A673 (cell line): Measurements from ENCODE around the gene SPECC1L.

ENCODE experiments used
- EZH2 ChIP-seq: fragments of 200-600 bp; sonication (generic); IDR thresholded peaks from 2 replicates; pipeline ENCODE4 v1.6.1; 2017; ENCODE audit warnings: borderline replicate concordance, low read depth, mild to moderate bottlenecking, mixed read lengths, antibody characterized with exemption, low read length; ENCODE audit not compliant: poor library complexity, severe bottlenecking
- TF ChIP-seq, protein P1 (sequence below): fragments of 300-800, 200-600 bp; sonication (generic); conservative IDR thresholded peaks from 2 replicates; pipeline ENCODE4 v1.5.1; 2017; ENCODE audit warnings: low read depth, mild to moderate bottlenecking, antibody characterized with exemption, low read length, moderate library complexity, mixed read lengths

DNA sequence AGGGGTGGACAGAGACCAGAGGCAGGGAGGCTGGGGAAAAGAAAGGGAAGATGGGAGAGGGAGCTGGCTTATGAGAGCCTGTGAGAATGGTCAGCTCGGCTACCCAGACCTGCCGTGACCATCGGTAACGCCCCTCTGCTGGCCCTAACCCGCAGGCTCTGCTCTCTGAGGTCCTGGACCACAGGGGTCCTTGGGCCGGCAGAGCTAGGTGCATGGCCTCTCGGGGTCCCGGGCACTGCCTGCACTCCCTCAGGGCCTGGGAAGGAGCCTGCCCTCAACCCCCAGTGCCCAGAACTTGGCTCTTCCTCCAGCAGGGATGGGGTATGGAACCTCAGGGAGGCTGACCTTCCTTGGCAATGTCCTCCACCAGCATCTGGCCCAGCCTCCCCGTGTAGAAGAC, 38.9 kb upstream of the SPECC1L start:
- TF ChIP-seq, protein P1, sequence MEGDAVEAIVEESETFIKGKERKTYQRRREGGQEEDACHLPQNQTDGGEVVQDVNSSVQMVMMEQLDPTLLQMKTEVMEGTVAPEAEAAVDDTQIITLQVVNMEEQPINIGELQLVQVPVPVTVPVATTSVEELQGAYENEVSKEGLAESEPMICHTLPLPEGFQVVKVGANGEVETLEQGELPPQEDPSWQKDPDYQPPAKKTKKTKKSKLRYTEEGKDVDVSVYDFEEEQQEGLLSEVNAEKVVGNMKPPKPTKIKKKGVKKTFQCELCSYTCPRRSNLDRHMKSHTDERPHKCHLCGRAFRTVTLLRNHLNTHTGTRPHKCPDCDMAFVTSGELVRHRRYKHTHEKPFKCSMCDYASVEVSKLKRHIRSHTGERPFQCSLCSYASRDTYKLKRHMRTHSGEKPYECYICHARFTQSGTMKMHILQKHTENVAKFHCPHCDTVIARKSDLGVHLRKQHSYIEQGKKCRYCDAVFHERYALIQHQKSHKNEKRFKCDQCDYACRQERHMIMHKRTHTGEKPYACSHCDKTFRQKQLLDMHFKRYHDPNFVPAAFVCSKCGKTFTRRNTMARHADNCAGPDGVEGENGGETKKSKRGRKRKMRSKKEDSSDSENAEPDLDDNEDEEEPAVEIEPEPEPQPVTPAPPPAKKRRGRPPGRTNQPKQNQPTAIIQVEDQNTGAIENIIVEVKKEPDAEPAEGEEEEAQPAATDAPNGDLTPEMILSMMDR: no peak
- no peak for TF ChIP-seq EZH2
